ENCODE data around the gene SUFU. TPM values are rescaled to one million over a fixed set of nuclear protein-coding genes. Genes with fewer than 3 reads are reported as not detected.
"Not testable (repeated sequence)": the region's sequence is repeated elsewhere in the genome, so short reads cannot be mapped to it uniquely, and the experiment has no call there.

The SUFU gene
- total RNA-seq, 1 experiment from 2014 or later = 2.7 TPM

DNA sequence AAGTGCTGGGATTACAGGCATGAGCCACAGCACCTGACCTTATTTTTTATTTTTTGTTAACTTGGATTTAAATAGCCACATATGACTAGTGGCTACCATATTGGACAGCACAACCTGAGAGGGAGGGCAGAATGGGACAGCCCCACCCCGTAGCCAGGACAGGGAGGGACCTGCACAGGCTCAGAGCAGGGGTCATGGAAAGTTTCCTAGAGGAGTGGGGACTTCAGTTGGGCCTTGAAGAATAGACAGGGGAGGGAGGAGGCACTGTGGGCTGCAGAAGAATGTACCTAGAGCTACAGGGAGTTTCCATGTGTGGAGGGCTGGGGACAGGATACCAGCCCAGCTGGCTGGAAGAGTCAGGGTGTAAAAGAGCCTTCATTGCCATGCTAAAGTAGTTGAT is 149.3 kb downstream of the SUFU start:
- Histone ChIP-seq H3K27ac (no peak overlapping the region), H3K9me3 (replicated peaks) (no peaks in the 10 kb centered on the region), H3K4me1 (replicated peaks) (peaks cover 9% of the 10 kb centered on the region), H3K4me3 (no peak overlapping the region), H3K36me3 (peaks cover 93% of the 10 kb centered on the region), H3K27me3 (replicated peaks) (no peaks in the 10 kb centered on the region)
- DNase-seq (ENCODE audit: low read depth in 1 of 2, low spot score in 2 of 2) = no peak

DNA sequence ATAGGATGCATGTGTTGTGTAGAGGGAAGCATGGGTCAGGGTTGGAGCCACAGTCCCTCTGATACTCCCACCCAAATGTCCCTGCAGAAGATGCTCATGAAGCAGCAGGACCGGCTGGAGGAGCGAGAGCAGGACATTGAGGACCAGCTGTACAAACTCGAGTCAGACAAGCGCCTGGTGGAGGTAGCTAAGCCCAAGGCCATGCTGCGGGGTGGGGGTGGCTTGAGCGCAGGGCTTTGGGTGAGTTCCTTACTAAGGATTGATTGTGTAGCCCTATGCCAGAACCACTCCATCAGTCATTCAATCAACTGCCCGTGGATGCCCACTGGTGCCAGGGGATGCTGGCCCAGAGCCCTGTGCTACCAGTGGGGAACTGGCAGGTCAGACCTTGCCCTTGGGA is 150.8 kb downstream of the SUFU start:
- DNase-seq (ENCODE audit: low read depth in 1 of 2, low spot score in 2 of 2) = no peak
- Histone ChIP-seq H3K27me3 (replicated peaks) (no peaks in the 10 kb centered on the region), H3K27ac (no peak overlapping the region), H3K4me3 (no peak overlapping the region), H3K9me3 (replicated peaks) (no peaks in the 10 kb centered on the region), H3K4me1 (replicated peaks) (peaks cover 3% of the 10 kb centered on the region; the same call in 1 of the 2 replicates), H3K36me3 (peaks cover 90% of the 10 kb centered on the region)

DNA sequence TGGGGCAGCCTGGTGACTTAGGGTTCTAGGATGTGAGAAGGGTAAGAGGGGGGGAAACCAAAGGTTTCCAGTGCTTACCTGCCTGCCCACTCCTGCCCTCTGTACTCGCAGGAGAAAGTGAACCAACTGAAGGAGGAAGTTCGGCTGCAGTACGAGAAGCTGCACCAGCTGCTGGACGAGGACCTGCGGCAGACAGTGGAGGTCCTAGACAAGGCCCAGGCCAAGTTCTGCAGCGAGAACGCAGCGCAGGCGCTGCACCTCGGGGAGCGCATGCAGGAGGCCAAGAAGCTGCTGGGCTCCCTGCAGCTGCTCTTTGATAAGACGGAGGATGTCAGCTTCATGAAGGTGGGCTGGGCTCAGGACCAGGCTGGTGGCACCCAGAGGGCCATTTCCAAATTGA is 151.2 kb downstream of the SUFU start:
- Histone ChIP-seq H3K27me3 (replicated peaks) (no peaks in the 10 kb centered on the region), H3K4me3 (no peak overlapping the region), H3K9me3 (replicated peaks) (no peaks in the 10 kb centered on the region; the same call in 1 of the 2 replicates), H3K27ac (no peak overlapping the region), H3K4me1 (replicated peaks) (peaks cover 2% of the 10 kb centered on the region; the same call in 1 of the 2 replicates), H3K36me3 (peaks cover 91% of the 10 kb centered on the region)
- no peak for DNase-seq (ENCODE audit: low read depth in 1 of 2, low spot score in 2 of 2)

DNA sequence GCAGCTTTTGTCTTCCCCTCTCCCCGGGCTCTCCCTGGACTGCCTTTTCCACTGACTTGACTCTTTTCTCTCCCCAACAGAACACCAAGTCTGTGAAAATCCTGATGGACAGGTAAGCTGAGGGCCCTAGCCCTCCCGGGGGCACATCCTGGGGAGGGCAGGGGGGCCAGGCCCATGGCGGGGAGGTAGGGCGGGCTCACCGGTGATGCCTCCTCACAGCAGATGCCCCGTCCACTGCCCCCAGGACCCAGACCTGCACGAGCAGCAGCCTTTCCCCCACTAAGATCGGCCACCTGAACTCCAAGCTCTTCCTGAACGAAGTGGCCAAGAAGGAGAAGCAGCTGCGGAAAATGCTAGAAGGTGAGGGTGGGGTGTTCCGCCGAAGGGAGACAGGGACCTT is 152.3 kb downstream of the SUFU start:
- Histone ChIP-seq H3K4me3 (no peak overlapping the region), H3K36me3 (peaks cover 88% of the 10 kb centered on the region), H3K4me1 (replicated peaks) (peaks cover 13% of the 10 kb centered on the region), H3K9me3 (replicated peaks) (no peaks in the 10 kb centered on the region; the same call in 1 of the 2 replicates), H3K27me3 (replicated peaks) (no peaks in the 10 kb centered on the region), H3K27ac (no peak overlapping the region)
- DNase-seq (ENCODE audit: low read depth in 1 of 2, low spot score in 2 of 2) = no peak

DNA sequence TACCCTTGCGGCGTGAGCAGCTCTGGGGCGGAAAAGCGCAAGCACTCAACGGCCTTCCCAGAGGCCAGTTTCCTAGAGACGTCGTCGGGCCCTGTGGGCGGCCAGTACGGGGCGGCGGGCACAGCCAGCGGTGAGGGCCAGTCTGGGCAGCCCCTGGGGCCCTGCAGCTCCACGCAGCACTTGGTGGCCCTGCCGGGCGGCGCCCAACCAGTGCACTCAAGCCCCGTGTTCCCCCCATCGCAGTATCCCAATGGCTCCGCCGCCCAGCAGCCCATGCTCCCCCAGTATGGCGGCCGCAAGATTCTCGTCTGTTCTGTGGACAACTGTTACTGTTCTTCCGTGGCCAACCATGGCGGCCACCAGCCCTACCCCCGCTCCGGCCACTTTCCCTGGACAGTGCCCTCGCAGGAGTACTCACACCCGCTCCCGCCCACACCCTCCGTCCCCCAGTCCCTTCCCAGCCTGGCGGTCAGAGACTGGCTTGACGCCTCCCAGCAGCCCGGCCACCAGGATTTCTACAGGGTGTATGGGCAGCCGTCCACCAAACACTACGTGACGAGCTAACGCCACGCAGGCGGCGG is 153.1 kb downstream of the SUFU start:
- peaks cover 82% of the 10 kb centered on the region for H3K36me3 ChIP-seq
- no peak overlapping the region for H3K4me3 ChIP-seq
- no peaks in the 10 kb centered on the region for H3K27me3 ChIP-seq (replicated peaks)
- H3K27ac ChIP-seq = no peak overlapping the region
- peaks cover 15% of the 10 kb centered on the region for H3K4me1 ChIP-seq (replicated peaks)
- DNase-seq (ENCODE audit: low read depth in 1 of 2, low spot score in 2 of 2) = no peak
- H3K9me3 ChIP-seq (replicated peaks) = no peaks in the 10 kb centered on the region; the same call in 1 of the 2 replicates

DNA sequence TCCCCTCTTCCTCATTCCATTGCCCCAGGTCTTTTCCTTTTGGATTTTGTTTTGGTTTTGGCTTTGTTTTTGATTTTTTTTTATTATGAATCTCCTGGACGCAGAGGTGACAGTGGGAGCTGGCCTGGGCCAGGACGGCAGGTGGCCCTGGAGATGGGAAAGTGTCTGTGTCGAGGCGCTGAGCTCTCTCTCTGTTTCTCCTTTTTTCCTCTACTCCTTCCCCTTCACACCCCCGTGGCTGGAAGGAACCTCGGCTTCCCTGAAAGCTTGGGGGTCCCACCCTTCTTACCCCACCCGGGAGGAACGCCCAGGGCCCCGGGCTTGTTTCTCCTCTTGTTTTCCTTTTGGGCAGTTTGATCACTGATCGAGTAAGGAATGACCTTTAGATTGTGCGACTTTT is 153.7 kb downstream of the SUFU start:
- H3K27ac ChIP-seq = no peak overlapping the region
- no peaks in the 10 kb centered on the region for H3K27me3 ChIP-seq (replicated peaks)
- no peaks in the 10 kb centered on the region; the same call in 1 of the 2 replicates for H3K9me3 ChIP-seq (replicated peaks)
- no peak for DNase-seq (ENCODE audit: low read depth in 1 of 2, low spot score in 2 of 2)
- peaks cover 15% of the 10 kb centered on the region for H3K4me1 ChIP-seq (replicated peaks)
- H3K4me3 ChIP-seq = no peak overlapping the region
- peaks cover 76% of the 10 kb centered on the region for H3K36me3 ChIP-seq

DNA sequence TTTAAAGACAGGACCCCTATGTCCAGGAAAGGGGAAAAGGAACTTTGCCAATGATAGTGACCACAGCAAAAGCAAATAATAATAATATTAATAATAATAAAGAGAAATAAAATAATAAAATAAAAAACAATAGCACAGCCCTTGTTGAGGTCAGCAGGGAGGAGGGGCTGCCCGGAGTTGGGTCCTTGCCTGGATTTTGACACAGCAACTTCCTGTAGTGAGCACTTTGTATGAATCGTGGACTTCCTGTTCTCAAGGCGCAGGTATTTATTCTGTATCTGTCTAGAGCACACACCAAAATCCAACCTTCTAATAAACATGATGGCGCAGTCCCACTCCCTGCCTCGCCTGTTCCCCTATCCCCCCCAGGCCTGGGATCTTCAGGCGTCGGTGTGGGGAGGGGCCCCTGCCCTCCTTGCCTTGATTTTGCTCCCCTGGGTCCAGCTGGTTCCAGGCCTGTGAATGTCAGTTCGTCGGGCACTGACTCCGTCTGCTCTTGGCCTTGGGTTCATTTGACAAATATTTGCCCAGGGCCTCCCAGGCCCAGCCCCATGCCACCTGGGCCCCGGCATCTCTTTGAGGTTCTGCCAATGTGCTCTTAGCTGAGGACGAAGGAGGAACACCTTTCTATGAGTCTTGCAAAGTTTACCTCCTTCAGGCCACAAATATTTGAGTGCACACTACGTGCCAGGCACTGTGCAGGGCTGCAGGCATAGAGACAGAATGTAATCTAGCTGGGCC is 154.4 kb downstream of the SUFU start:
- DNase-seq (ENCODE audit: low read depth in 1 of 2, low spot score in 2 of 2) = no peak
- Histone ChIP-seq H3K27ac (no peak overlapping the region), H3K4me3 (no peak overlapping the region), H3K4me1 (replicated peaks) (peaks cover 15% of the 10 kb centered on the region), H3K9me3 (replicated peaks) (no peaks in the 10 kb centered on the region; the same call in 1 of the 2 replicates), H3K36me3 (peaks cover 69% of the 10 kb centered on the region), H3K27me3 (replicated peaks) (no peaks in the 10 kb centered on the region)

DNA sequence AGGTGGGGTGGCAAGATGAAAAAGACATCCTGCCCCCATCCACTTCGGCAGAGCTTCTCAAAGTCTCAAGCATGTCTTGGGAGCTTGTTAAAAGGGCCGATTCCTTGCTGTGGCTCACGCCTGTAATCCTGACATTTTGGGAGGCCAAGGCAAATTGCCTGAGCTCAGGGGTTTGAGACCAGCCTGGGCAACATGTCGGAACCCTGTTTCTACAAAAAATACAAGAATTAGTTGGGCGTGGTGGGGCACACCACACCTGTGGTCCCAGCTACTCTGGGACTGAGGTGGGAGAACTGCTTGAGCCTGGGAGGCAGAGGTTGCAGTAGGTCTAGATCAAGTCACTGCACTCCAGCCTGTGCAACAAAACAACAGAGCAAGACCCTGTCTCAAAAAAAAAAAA is 155.0 kb downstream of the SUFU start:
- Histone ChIP-seq H3K27ac (no peak overlapping the region), H3K4me3 (no peak overlapping the region), H3K36me3 (peaks cover 63% of the 10 kb centered on the region), H3K4me1 (replicated peaks) (peaks cover 15% of the 10 kb centered on the region), H3K27me3 (replicated peaks) (no peaks in the 10 kb centered on the region), H3K9me3 (replicated peaks) (no peaks in the 10 kb centered on the region; the same call in 1 of the 2 replicates)
- DNase-seq (ENCODE audit: low read depth in 1 of 2, low spot score in 2 of 2) = no peak

DNA sequence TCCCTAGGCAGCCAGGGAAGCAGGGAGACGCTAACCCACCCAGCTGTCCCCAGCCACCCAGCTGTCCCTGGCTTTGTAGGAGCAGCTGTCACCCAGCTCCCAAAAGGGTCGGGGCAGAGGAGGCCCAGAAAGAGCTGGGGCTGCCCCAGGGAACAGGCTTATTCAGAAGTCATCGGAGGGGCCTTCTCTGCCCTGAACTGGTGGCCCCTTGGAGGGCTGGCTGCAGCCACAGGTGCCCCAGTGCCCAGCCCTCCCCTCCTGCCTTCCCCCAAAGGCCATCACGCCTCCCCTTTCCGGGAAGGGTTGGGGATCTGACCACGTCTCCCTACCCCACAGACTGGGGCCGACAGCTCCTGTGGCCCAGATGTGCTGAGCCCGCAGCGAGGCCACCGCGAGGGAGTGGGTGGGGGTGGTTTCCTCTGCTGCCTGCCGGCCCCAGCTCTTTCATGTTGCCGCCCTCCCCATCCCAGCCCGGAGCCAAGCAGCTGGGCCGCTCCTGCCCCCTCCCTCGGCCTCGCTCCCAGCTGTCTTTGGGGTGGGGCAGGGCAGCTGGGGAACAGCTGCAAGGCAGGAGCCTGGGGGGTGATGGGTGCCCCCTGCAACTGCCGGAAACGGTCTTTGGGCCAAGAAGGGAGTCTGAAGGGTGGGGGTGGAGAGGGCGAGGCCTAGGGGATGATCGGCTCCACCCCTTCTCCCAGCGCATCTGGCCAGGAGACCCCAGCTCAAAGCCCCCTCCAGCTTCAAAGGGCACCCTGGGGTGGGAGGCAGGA is 157.3 kb downstream of the SUFU start:
- no peaks in the 10 kb centered on the region for H3K27me3 ChIP-seq (replicated peaks)
- H3K4me3 ChIP-seq = no peak overlapping the region
- H3K27ac ChIP-seq = no peak overlapping the region
- peaks cover 15% of the 10 kb centered on the region for H3K4me1 ChIP-seq (replicated peaks)
- peaks cover 40% of the 10 kb centered on the region for H3K36me3 ChIP-seq
- no peaks in the 10 kb centered on the region; the same call in 1 of the 2 replicates for H3K9me3 ChIP-seq (replicated peaks)
- peak in 1 of 2 experiments; percentile 66 for DNase-seq (ENCODE audit: low read depth in 1 of 2, low spot score in 2 of 2)

DNA sequence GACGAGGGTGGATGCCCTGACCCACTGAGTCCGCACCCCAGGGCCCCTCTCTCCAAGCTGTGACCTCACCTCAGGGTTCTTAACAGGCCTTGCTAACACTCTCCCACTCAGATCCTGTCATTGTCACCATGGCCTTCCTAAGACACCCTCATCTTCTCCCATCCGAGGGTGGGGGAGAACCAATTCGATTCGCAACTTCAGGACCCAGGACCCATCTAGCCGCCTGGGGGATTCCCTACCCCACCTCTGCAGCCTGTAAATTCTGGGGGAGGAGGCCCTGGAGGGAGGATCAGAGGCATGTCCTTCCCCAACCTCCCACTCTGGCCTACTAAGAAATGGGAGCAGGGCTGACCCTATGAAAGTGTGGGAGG is 157.9 kb downstream of the SUFU start:
- Histone ChIP-seq H3K36me3 (peaks cover 34% of the 10 kb centered on the region), H3K27ac (no peak overlapping the region)
- no peak for DNase-seq (ENCODE audit: low read depth in 1 of 2, low spot score in 2 of 2)

DNA sequence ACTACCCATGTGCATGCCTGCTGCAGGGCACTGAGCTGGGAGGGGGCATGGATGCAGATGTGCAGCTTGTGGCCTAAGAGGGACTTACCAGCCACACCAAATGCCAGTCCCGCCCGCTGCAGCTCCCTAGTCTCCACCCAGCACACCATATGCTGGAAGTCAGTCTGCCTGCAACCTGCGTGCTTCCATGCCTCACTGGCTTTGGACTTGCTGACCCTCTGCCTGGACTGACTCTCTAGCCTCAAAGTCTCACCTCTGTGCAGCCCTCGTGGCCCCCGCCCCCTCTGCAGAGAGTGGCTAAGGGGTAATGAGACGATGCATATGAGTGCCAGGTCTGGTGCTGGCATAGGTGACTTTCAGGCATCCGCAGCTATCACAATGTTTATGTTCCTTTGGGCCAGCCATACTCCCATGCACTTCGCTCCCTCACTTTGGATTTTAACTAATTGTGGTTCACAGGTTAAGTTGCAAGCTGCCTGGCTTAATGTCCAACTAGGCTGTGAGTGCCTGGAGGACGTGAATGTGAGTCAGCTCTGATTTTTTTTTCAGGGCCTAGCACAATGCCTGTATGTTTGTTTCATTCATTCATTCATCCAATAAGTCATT is 162.2 kb downstream of the SUFU start:
- H3K4me1 ChIP-seq (replicated peaks) = peaks cover 17% of the 10 kb centered on the region
- no peaks in the 10 kb centered on the region for H3K9me3 ChIP-seq (replicated peaks)
- H3K27ac ChIP-seq = no peak overlapping the region
- no peak overlapping the region for H3K4me3 ChIP-seq
- H3K27me3 ChIP-seq (replicated peaks) = no peaks in the 10 kb centered on the region
- DNase-seq (ENCODE audit: low read depth in 1 of 2, low spot score in 2 of 2) = no peak
- H3K36me3 ChIP-seq = peaks cover 2% of the 10 kb centered on the region; the same call in 1 of the 2 replicates

More for the DNA sequence above, 157.9 kb downstream of the SUFU start:
- Histone ChIP-seq H3K27me3 (replicated peaks) (no peaks in the 10 kb centered on the region), H3K9me3 (replicated peaks) (no peaks in the 10 kb centered on the region; the same call in 1 of the 2 replicates), H3K4me1 (replicated peaks) (peaks cover 15% of the 10 kb centered on the region), H3K4me3 (no peak overlapping the region)

DNA sequence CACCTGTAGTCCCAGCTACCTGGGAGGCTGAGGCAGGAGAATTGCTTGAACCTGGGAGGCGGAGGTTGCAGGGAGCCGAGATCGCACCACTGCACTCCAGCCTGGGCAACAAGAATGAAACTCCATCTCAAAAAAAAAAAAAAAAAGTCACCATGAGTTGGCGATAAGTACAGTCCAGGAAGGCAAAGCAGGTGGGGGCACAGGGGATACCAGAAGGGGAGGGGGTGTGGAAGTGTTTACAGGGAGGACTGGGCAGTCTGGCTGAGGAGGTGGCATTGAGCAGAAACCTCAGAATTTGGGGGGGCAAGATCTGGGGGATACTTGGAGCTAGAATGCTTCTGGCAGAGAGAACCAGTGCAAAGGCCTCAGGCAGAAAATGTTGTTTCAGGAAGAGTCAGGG is 163.6 kb downstream of the SUFU start:
- H3K4me1 ChIP-seq (replicated peaks) = peaks cover 12% of the 10 kb centered on the region
- H3K27me3 ChIP-seq (replicated peaks); H3K36me3 ChIP-seq; DNase-seq (ENCODE audit: low read depth in 1 of 2, low spot score in 2 of 2); H3K9me3 ChIP-seq (replicated peaks); H3K27ac ChIP-seq; H3K4me3 ChIP-seq: not testable (repeated sequence)

DNA sequence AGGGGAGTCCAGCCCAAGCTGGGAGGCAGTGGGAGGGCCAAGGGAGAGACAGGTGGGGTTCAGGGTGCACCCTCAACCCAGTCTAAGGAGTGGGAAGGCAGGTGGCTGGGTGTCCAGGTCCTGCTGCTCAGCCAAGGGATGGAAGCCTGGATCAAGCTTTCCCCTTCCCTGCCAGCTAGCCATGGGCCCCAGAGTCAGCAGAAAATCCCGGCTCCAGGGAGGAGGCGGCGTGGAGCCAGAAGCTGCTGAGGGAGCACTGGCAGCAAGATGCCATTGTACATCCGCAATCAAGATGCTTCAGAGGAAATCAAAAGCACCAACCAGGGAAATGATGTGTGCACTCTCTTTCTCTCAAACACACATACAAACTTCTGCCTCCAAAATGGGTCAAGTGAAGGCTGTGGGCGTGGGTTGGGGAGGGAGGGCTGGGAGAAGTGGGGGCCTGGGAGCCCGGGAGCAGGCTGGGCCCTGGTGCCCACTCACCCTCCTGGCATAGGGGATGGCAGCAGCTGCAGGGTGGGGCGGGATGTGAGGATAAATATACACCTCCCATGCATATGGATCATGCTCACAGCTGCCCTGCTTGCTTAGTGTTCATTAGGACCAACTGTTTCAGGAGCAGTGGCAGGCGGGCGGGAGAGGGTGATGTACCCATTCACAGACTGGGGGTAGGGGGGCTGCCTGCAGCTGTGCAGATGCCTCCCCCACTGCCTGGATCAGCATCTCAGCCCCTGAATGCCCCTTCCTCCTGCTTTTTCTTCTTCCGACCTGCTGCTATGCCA is 164.7 kb downstream of the SUFU start:
- Histone ChIP-seq H3K9me3 (replicated peaks) (no peaks in the 10 kb centered on the region), H3K4me3 (no peak overlapping the region), H3K4me1 (replicated peaks) (peaks cover 13% of the 10 kb centered on the region), H3K36me3 (no peaks in the 10 kb centered on the region), H3K27me3 (replicated peaks) (no peaks in the 10 kb centered on the region), H3K27ac (no peak overlapping the region)
- DNase-seq (ENCODE audit: low read depth in 1 of 2, low spot score in 2 of 2) = no peak
